GM04503 (cell line): ENCODE results near the gene NEB.

Source experiments
- DNase-seq: peaks from one replicate; pipeline ENCODE4 v3.0.0-alpha.2; 2012; ENCODE audit warnings: low read depth

The NEB gene

GRCh38 chr2:151472966-151473365 lies 261.3 kb downstream of the NEB start:
- DNase-seq = no peak

DNA sequence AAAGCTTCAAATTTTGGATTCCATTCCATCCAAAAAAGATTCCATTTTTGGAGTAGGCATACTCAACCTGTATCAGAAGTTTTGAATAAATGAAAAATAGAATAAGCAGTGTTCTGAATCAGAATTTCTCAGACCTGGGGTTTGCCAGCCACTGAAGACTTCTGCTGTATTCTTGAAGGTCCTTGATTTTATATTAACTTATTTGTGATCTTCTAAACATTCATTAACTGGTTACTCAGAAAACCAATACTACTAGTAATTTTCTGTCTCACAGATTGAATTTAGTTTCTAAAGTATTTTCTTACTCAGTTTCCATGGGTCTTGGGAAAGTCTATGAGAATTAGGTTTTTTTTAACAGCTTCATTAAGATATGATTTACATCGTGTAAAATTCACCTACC lies 263.7 kb downstream of the NEB start:
- no peak for DNase-seq

DNA sequence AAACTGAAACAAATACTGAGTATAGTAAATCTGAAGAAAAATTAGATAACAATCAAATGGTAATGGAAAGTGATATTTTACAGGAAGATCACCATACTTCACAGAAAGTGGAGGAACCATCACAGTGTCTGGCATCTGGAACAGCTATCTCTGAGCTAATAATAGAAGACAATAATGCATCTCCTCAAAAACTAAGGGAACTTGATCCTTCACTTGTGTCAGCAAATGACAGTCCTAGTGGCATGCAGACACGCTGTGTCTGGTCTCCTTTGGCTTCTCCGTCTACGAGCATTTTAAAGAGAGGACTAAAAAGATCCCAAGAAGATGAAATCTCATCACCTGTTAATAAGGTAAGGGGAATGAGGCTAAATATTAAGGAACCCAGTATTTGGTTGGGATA lies 268.5 kb downstream of the NEB start:
- no peak for DNase-seq

GRCh38 chr2:151459358-151459757 lies 274.9 kb downstream of the NEB start:
- DNase-seq = no peak

DNA sequence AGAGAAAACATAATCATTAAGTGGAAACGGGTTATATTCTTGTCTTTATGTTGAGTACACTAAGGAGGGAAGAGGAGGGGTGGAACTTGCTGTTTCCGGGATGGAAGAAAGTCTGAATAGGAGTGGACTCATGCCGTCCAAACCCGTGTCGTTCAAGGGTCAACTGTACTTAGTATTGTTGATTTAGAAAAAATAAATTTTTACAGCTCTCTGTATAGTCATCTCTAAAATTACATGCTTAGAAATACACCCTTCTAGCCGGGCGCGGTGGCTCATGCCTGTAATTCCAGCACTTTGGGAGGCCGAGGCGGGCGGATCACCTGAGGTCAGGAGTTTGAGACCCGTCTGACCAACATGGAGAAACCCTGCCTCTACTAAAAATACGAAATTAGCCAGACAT lies 295.1 kb downstream of the NEB start:
- DNase-seq = no peak

- no peak for DNase-seq
These were observed 295.8 kb downstream of the NEB start for GRCh38 chr2:151438506-151438905.

- DNase-seq = peak; percentile 1
These were observed 296.6 kb downstream of the NEB start for GRCh38 chr2:151437630-151438029.
